ENCODE data around the gene SETD4.

Gene SETD4

DNA sequence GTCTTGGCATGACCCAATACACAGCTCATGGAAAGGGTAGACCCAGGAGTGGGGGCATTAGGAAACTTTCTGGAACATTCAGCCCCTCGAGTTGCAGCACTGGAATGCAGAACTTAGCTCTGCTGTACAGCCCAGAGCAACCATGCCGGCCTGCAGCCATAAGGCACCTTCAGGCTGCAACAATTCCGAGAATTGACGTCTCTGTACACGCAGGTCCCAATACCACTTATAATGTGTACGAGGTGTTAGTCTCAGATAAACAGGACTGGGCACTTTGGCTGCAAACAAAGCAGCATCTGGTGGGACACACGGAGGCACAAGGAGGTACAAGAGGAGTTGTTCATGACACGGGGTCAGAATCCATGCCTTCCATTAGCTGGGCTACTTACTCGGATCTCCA is 17.4 kb upstream of the SETD4 start:
- peaks cover 0 to 18% of the 10 kb centered on the region in 2 experiments for H3K36me3 ChIP-seq (ENCODE audit: control insufficient read depth in 1 of 2, insufficient read depth in 2 of 2, low read depth in 1 of 2, low read length in 2 of 2)
- no peaks in the 10 kb centered on the region for H3K4me1 ChIP-seq (ENCODE audit: control insufficient read depth, insufficient read depth, low read depth, low read length)
- no peak overlapping the region for H2AFZ ChIP-seq (ENCODE audit: low read depth, low read length)
- H3K27ac ChIP-seq (ENCODE audit: low read length, poor library complexity, severe bottlenecking): no peak overlapping the region
- H4K8ac ChIP-seq (ENCODE audit: low read length): no peak overlapping the region
- H3K14ac ChIP-seq (ENCODE audit: low read length in 2 of 2): no peak overlapping the region
- H2BK15ac ChIP-seq (ENCODE audit: low read depth, poor library complexity, severe bottlenecking): no peak overlapping the region
- no peak overlapping the region for H3K4me2 ChIP-seq (ENCODE audit: low read length, poor library complexity, severe bottlenecking)
- H3K18ac ChIP-seq (ENCODE audit: low read depth in 1 of 2, low read length in 2 of 2): no peak overlapping the region
- H4K91ac ChIP-seq (ENCODE audit: low read length): no peak overlapping the region
- H3K4ac ChIP-seq (ENCODE audit: low read depth in 1 of 2, low read length in 2 of 2): no peak overlapping the region
- no peak overlapping the region for H2BK120ac ChIP-seq (ENCODE audit: low read depth, low read length)
- 72% methylated on average over 8 of the region's 9 CpGs for WGBS
- no peak overlapping the region for H2BK5ac ChIP-seq (ENCODE audit: low read depth, low read length, poor library complexity, severe bottlenecking)
- no peak overlapping the region for H3K9ac ChIP-seq (ENCODE audit: low read length)
- no peak for DNase-seq
- H2BK12ac ChIP-seq (ENCODE audit: low read length in 2 of 2): no peak overlapping the region
- peaks cover 0 to 8% of the 10 kb centered on the region in 2 experiments for H3K27me3 ChIP-seq (ENCODE audit: control insufficient read depth in 1 of 2, insufficient read depth in 1 of 2, low read length in 2 of 2)
- H3K9me3 ChIP-seq (ENCODE audit: control insufficient read depth, low read length): no peaks in the 10 kb centered on the region
- H2AK5ac ChIP-seq (ENCODE audit: low read length, severe bottlenecking): no peak overlapping the region
- no peak overlapping the region for H3K23ac ChIP-seq (ENCODE audit: low read length in 2 of 2)
- H3K79me1 ChIP-seq (replicated peaks; ENCODE audit: low read length, poor library complexity, severe bottlenecking): no peaks in the 10 kb centered on the region
- H3K4me3 ChIP-seq (ENCODE audit: insufficient read depth in 1 of 2, low read depth in 1 of 2, low read length in 2 of 2): no peak overlapping the region

DNA sequence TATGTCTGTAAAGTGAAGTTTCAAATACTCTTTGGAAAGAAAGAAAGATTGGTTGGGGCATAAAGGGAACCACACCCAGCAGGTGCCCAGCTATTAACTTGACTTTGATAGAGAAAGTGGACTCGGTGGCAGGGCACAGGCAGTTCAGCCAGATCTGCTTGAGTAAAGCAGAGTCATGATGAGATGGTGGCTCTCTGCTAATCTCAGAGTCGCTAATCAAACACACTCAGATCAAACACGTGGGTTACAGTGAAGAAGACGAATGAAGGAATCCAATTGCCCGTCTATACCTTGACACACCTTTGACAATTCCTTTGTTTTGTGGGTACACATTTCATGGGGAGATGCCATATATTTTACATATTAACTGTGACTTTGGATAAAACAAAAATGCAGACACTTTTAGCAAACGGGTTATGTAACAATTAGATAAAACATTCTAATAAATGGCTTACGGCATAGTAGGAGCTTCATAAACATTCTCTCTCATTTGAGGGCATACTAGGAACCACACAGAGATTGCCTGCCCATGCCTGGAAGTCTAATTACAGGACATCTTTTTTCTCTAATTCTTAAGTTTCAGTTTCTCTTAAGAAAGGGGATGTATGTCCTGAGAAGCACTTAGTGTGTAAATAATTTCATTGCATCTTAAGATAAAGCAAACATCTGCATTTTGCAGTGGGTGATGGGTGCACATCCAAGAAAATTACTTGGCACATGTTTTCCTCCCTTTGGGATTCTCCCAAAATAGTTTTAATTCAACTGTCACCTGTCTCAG is 16.7 kb upstream of the SETD4 start:
- Histone ChIP-seq H4K8ac (ENCODE audit: low read length) (no peak overlapping the region), H3K9ac (ENCODE audit: low read length) (no peak overlapping the region), H3K27ac (ENCODE audit: low read length, poor library complexity, severe bottlenecking) (no peak overlapping the region), H2BK12ac (ENCODE audit: low read length in 2 of 2) (no peak overlapping the region), H3K27me3 (ENCODE audit: control insufficient read depth in 1 of 2, insufficient read depth in 1 of 2, low read length in 2 of 2) (peaks cover 0 to 15% of the 10 kb centered on the region in 2 experiments), H3K4me1 (ENCODE audit: control insufficient read depth, insufficient read depth, low read depth, low read length) (no peaks in the 10 kb centered on the region), H3K18ac (ENCODE audit: low read depth in 1 of 2, low read length in 2 of 2) (no peak overlapping the region), H2BK15ac (ENCODE audit: low read depth, poor library complexity, severe bottlenecking) (no peak overlapping the region), H3K4me2 (ENCODE audit: low read length, poor library complexity, severe bottlenecking) (no peak overlapping the region), H2AK5ac (ENCODE audit: low read length, severe bottlenecking) (no peak overlapping the region), H3K23ac (ENCODE audit: low read length in 2 of 2) (no peak overlapping the region), H2BK5ac (ENCODE audit: low read depth, low read length, poor library complexity, severe bottlenecking) (no peak overlapping the region), H3K79me1 (replicated peaks; ENCODE audit: low read length, poor library complexity, severe bottlenecking) (no peaks in the 10 kb centered on the region), H2AFZ (ENCODE audit: low read depth, low read length) (no peak overlapping the region), H4K91ac (ENCODE audit: low read length) (no peak overlapping the region), H3K9me3 (ENCODE audit: control insufficient read depth, low read length) (no peaks in the 10 kb centered on the region), H3K36me3 (ENCODE audit: control insufficient read depth in 1 of 2, insufficient read depth in 2 of 2, low read depth in 1 of 2, low read length in 2 of 2) (peaks cover 0 to 25% of the 10 kb centered on the region in 2 experiments), H3K14ac (ENCODE audit: low read length in 2 of 2) (no peak overlapping the region), H2BK120ac (ENCODE audit: low read depth, low read length) (no peak overlapping the region), H3K4ac (ENCODE audit: low read depth in 1 of 2, low read length in 2 of 2) (no peak overlapping the region), H3K4me3 (ENCODE audit: insufficient read depth in 1 of 2, low read depth in 1 of 2, low read length in 2 of 2) (no peak overlapping the region)
- DNase-seq: no peak
- 94% methylated on average over 7 of the region's 7 CpGs for WGBS

DNA sequence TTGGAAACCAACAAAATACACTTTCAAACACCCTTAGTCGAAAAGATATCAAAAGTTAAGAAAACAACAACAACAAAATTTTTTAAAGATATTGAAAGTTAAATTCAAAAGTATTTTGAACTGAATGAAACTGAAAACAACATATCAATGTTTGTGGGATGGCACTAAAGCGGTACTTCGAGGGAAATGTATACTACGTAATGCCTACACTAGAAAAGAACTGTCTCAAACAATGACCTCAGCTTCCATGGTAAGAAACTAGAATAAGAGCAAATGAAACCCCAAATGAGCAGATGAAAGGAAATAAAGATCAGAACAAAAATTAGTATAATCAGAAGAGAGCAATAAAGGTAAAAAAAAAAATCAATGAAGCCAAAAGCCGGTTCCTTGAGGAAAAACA is 15.6 kb upstream of the SETD4 start:
- WGBS: 100% methylated on average over 1 of the region's 5 CpGs
- H3K4me3 ChIP-seq (ENCODE audit: insufficient read depth in 1 of 2, low read depth in 1 of 2, low read length in 2 of 2): no peak overlapping the region
- DNase-seq: no peak

DNA sequence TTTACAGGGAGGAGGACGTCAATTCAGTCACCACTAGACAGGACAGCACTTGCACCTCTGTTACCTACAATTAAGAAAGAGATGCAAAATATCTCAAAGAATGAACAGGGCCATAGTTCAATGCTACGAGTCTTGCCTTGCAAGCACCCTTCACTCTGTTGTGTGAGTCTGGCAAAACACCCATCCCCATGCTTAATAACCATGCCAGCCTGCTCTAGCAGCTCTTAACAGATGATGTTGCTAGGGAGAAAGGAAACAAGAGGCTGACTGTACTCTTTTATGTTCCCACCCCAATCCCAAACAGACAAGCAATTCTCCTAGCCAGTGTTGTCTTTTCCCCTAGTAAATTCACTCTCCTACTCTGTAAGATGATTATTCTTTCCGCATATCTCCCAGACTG is 14.8 kb upstream of the SETD4 start:
- H2AFZ ChIP-seq (ENCODE audit: low read depth, low read length): no peak overlapping the region
- H4K8ac ChIP-seq (ENCODE audit: low read length): no peak overlapping the region
- no peak overlapping the region for H2BK120ac ChIP-seq (ENCODE audit: low read depth, low read length)
- peaks cover 0 to 20% of the 10 kb centered on the region in 2 experiments for H3K27me3 ChIP-seq (ENCODE audit: control insufficient read depth in 1 of 2, insufficient read depth in 1 of 2, low read length in 2 of 2)
- H4K91ac ChIP-seq (ENCODE audit: low read length): no peak overlapping the region
- no peak overlapping the region for H2BK15ac ChIP-seq (ENCODE audit: low read depth, poor library complexity, severe bottlenecking)
- H3K14ac ChIP-seq (ENCODE audit: low read length in 2 of 2): no peak overlapping the region
- 94% methylated on average over 3 of the region's 3 CpGs for WGBS
- no peak overlapping the region for H3K23ac ChIP-seq (ENCODE audit: low read length in 2 of 2)
- H3K4me2 ChIP-seq (ENCODE audit: low read length, poor library complexity, severe bottlenecking): no peak overlapping the region
- no peak overlapping the region for H3K27ac ChIP-seq (ENCODE audit: low read length, poor library complexity, severe bottlenecking)
- no peak overlapping the region for H2BK12ac ChIP-seq (ENCODE audit: low read length in 2 of 2)
- peaks cover 0 to 39% of the 10 kb centered on the region in 2 experiments for H3K36me3 ChIP-seq (ENCODE audit: control insufficient read depth in 1 of 2, insufficient read depth in 2 of 2, low read depth in 1 of 2, low read length in 2 of 2)
- H3K9me3 ChIP-seq (ENCODE audit: control insufficient read depth, low read length): no peaks in the 10 kb centered on the region
- H3K4me1 ChIP-seq (ENCODE audit: control insufficient read depth, insufficient read depth, low read depth, low read length): no peaks in the 10 kb centered on the region
- DNase-seq: no peak
- H2AK5ac ChIP-seq (ENCODE audit: low read length, severe bottlenecking): no peak overlapping the region
- H3K9ac ChIP-seq (ENCODE audit: low read length): no peak overlapping the region
- H3K18ac ChIP-seq (ENCODE audit: low read depth in 1 of 2, low read length in 2 of 2): no peak overlapping the region
- H3K79me1 ChIP-seq (replicated peaks; ENCODE audit: low read length, poor library complexity, severe bottlenecking): no peaks in the 10 kb centered on the region
- no peak overlapping the region for H3K4ac ChIP-seq (ENCODE audit: low read depth in 1 of 2, low read length in 2 of 2)
- H3K4me3 ChIP-seq (ENCODE audit: insufficient read depth in 1 of 2, low read depth in 1 of 2, low read length in 2 of 2): no peak overlapping the region
- H2BK5ac ChIP-seq (ENCODE audit: low read depth, low read length, poor library complexity, severe bottlenecking): no peak overlapping the region

More for the DNA sequence above, 15.6 kb upstream of the SETD4 start:
- Histone ChIP-seq H2AK5ac (ENCODE audit: low read length, severe bottlenecking) (no peak overlapping the region), H3K27ac (ENCODE audit: low read length, poor library complexity, severe bottlenecking) (no peak overlapping the region), H3K18ac (ENCODE audit: low read depth in 1 of 2, low read length in 2 of 2) (no peak overlapping the region), H3K36me3 (ENCODE audit: control insufficient read depth in 1 of 2, insufficient read depth in 2 of 2, low read depth in 1 of 2, low read length in 2 of 2) (peaks cover 0 to 36% of the 10 kb centered on the region in 2 experiments), H3K14ac (ENCODE audit: low read length in 2 of 2) (no peak overlapping the region), H3K4me1 (ENCODE audit: control insufficient read depth, insufficient read depth, low read depth, low read length) (no peaks in the 10 kb centered on the region), H3K9me3 (ENCODE audit: control insufficient read depth, low read length) (no peaks in the 10 kb centered on the region), H2AFZ (ENCODE audit: low read depth, low read length) (no peak overlapping the region), H2BK15ac (ENCODE audit: low read depth, poor library complexity, severe bottlenecking) (no peak overlapping the region), H4K8ac (ENCODE audit: low read length) (no peak overlapping the region), H3K79me1 (replicated peaks; ENCODE audit: low read length, poor library complexity, severe bottlenecking) (no peaks in the 10 kb centered on the region), H2BK12ac (ENCODE audit: low read length in 2 of 2) (no peak overlapping the region), H3K4me2 (ENCODE audit: low read length, poor library complexity, severe bottlenecking) (no peak overlapping the region), H3K23ac (ENCODE audit: low read length in 2 of 2) (no peak overlapping the region), H3K4ac (ENCODE audit: low read depth in 1 of 2, low read length in 2 of 2) (no peak overlapping the region), H2BK120ac (ENCODE audit: low read depth, low read length) (no peak overlapping the region), H2BK5ac (ENCODE audit: low read depth, low read length, poor library complexity, severe bottlenecking) (no peak overlapping the region), H4K91ac (ENCODE audit: low read length) (no peak overlapping the region), H3K9ac (ENCODE audit: low read length) (no peak overlapping the region), H3K27me3 (ENCODE audit: control insufficient read depth in 1 of 2, insufficient read depth in 1 of 2, low read length in 2 of 2) (peaks cover 0 to 20% of the 10 kb centered on the region in 2 experiments)
